Measurements from ENCODE around the gene FERMT2. TPM values are rescaled to one million over a fixed set of nuclear protein-coding genes. Genes with fewer than 3 reads are reported as not detected.

Gene FERMT2
- total RNA-seq, 5 donors from 2014 or later (not counting 1 experiment from before 2014, with no cell fraction given) = 0.35 to 1.0 (median 0.84) TPM; not detected in 1

GRCh38 chr14:52914295-52914694 lies 36.6 kb downstream of the FERMT2 start:
- no peaks in the 10 kb centered on the region for H3K27me3 Mint-ChIP-seq
- Histone ChIP-seq H3K4me3 (ENCODE audit: control insufficient read depth in 1 of 2, extremely low read depth in 1 of 2, low read length in 1 of 2) (no peak overlapping the region), H3K27ac (ENCODE audit: low read length) (no peak overlapping the region), H3K4me1 (ENCODE audit: control insufficient read depth in 1 of 2, extremely low read depth in 1 of 2, insufficient read depth in 2 of 2, low read length in 2 of 2) (peaks cover 10 to 19% of the 10 kb centered on the region in 2 experiments), H3K9me3 (no peaks in the 10 kb centered on the region), H3K36me3 (ENCODE audit: control insufficient read depth in 2 of 2, extremely low read depth in 1 of 2, insufficient read depth in 1 of 2, low read length in 1 of 2) (no peaks in the 10 kb centered on the region), H3K27me3 (replicated peaks in 1 of 2; ENCODE audit: control insufficient read depth in 2 of 2, extremely low read depth in 1 of 2, insufficient read depth in 2 of 2, low read length in 1 of 2) (no peaks in the 10 kb centered on the region)
- 100% methylated on average over 1 of the region's 3 CpGs for WGBS (ENCODE audit: insufficient coverage)
- H3K27ac Mint-ChIP-seq = no peak overlapping the region
- DNase-seq (no peak), ATAC-seq (replicated peaks in 1 of 4) (no peak)
- ChIA-PET CTCF (no interaction called here), POLR2A (no interaction called here)
- peaks cover 22 to 27% (median 24%) of the 10 kb centered on the region in 3 donors for H3K4me1 Mint-ChIP-seq
- no peak overlapping the region for H3K4me3 Mint-ChIP-seq
- H3K9me3 Mint-ChIP-seq = no peaks in the 10 kb centered on the region
- H3K36me3 Mint-ChIP-seq = no peaks in the 10 kb centered on the region

DNA sequence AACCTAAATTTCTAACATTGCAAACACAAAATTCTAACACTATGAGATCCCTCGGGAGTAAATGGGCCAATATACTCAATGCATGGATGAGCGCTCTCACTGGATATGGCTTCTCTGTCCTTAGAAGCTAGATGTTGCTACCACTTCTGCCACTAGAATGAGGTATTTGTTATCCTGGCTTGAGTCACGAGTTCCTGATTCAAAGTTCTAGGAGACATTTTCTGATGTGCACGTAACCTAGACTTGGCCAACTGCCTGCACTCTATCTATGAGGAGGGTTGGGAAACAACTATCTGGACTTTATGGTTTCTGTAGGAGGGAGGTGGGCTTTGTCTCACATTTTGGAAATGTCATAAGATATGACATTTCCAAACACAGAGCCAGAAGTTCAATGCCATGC lies 37.6 kb downstream of the FERMT2 start:
- CTCF ChIA-PET = interaction anchor here in 1 of 2 donors (0.9 kb wide), 1 partner anchor 11 kb away, joined by 3 read pairs; no protein-coding TSS in a partner anchor
- Mint-ChIP-seq H3K27ac (no peak overlapping the region), H3K9me3 (no peaks in the 10 kb centered on the region), H3K4me1 (peaks cover 11 to 17% (median 14%) of the 10 kb centered on the region in 3 donors), H3K27me3 (no peaks in the 10 kb centered on the region), H3K36me3 (no peaks in the 10 kb centered on the region), H3K4me3 (no peak overlapping the region)
- WGBS (ENCODE audit: insufficient coverage) = 100% methylated on average over 2 of the region's 4 CpGs
- POLR2A ChIA-PET = interaction anchor here in 1 of 2 donors (0.6 kb wide), 1 partner anchor 10 kb away, joined by 3 read pairs; no protein-coding TSS in a partner anchor
- Histone ChIP-seq H3K4me1 (ENCODE audit: control insufficient read depth in 1 of 2, extremely low read depth in 1 of 2, insufficient read depth in 2 of 2, low read length in 2 of 2) (peaks cover 4 to 9% of the 10 kb centered on the region in 2 experiments), H3K36me3 (ENCODE audit: control insufficient read depth in 2 of 2, extremely low read depth in 1 of 2, insufficient read depth in 1 of 2, low read length in 1 of 2) (no peaks in the 10 kb centered on the region), H3K27me3 (replicated peaks in 1 of 2; ENCODE audit: control insufficient read depth in 2 of 2, extremely low read depth in 1 of 2, insufficient read depth in 2 of 2, low read length in 1 of 2) (no peaks in the 10 kb centered on the region), H3K9me3 (no peaks in the 10 kb centered on the region), H3K4me3 (ENCODE audit: control insufficient read depth in 1 of 2, extremely low read depth in 1 of 2, low read length in 1 of 2) (no peak overlapping the region), H3K27ac (ENCODE audit: low read length) (no peak overlapping the region)
- DNase-seq = no peak
- ATAC-seq (replicated peaks in 1 of 4) = no peak

- no peaks in the 10 kb centered on the region for H3K9me3 Mint-ChIP-seq
- no peak overlapping the region for H3K4me3 Mint-ChIP-seq
- H3K36me3 ChIP-seq (ENCODE audit: control insufficient read depth in 2 of 2, extremely low read depth in 1 of 2, insufficient read depth in 1 of 2, low read length in 1 of 2) = no peaks in the 10 kb centered on the region
- H3K4me3 ChIP-seq (ENCODE audit: control insufficient read depth in 1 of 2, extremely low read depth in 1 of 2, low read length in 1 of 2) = no peak overlapping the region
- H3K4me1 ChIP-seq (ENCODE audit: control insufficient read depth in 1 of 2, extremely low read depth in 1 of 2, insufficient read depth in 2 of 2, low read length in 2 of 2) = no peaks in the 10 kb centered on the region
- H3K27ac Mint-ChIP-seq = no peak overlapping the region
- CTCF ChIA-PET = no interaction called here
- no peaks in the 10 kb centered on the region for H3K9me3 ChIP-seq
- 78% methylated on average over 1 of the region's 3 CpGs for WGBS (ENCODE audit: insufficient coverage)
- H3K27ac ChIP-seq (ENCODE audit: low read length) = no peak overlapping the region
- H3K27me3 ChIP-seq (replicated peaks in 1 of 2; ENCODE audit: control insufficient read depth in 2 of 2, extremely low read depth in 1 of 2, insufficient read depth in 2 of 2, low read length in 1 of 2) = no peaks in the 10 kb centered on the region
- no peaks in the 10 kb centered on the region for H3K36me3 Mint-ChIP-seq
- ATAC-seq (replicated peaks in 1 of 4) (no peak), DNase-seq (no peak)
- peaks cover 0 to 4% (median 3%) of the 10 kb centered on the region in 3 donors for H3K4me1 Mint-ChIP-seq
- H3K27me3 Mint-ChIP-seq = no peaks in the 10 kb centered on the region
- POLR2A ChIA-PET = no interaction called here
Observed at GRCh38 chr14:52911904-52912303, 38.9 kb downstream of the FERMT2 start.

GRCh38 chr14:52910572-52910971 lies 40.3 kb downstream of the FERMT2 start:
- Mint-ChIP-seq H3K4me1 (no peaks in the 10 kb centered on the region), H3K36me3 (no peaks in the 10 kb centered on the region), H3K4me3 (no peak overlapping the region), H3K27me3 (no peaks in the 10 kb centered on the region), H3K27ac (no peak overlapping the region), H3K9me3 (no peaks in the 10 kb centered on the region)
- no peaks in the 10 kb centered on the region for H3K27me3 ChIP-seq (replicated peaks in 1 of 2; ENCODE audit: control insufficient read depth in 2 of 2, extremely low read depth in 1 of 2, insufficient read depth in 2 of 2, low read length in 1 of 2)
- no peaks in the 10 kb centered on the region for H3K9me3 ChIP-seq
- ChIA-PET POLR2A (no interaction called here), CTCF (no interaction called here)
- no peak for ATAC-seq (replicated peaks in 1 of 4)
- no peaks in the 10 kb centered on the region for H3K36me3 ChIP-seq (ENCODE audit: control insufficient read depth in 2 of 2, extremely low read depth in 1 of 2, insufficient read depth in 1 of 2, low read length in 1 of 2)
- DNase-seq = no peak
- H3K4me3 ChIP-seq (ENCODE audit: control insufficient read depth in 1 of 2, extremely low read depth in 1 of 2, low read length in 1 of 2) = no peak overlapping the region
- no peaks in the 10 kb centered on the region for H3K4me1 ChIP-seq (ENCODE audit: control insufficient read depth in 1 of 2, extremely low read depth in 1 of 2, insufficient read depth in 2 of 2, low read length in 2 of 2)
- H3K27ac ChIP-seq (ENCODE audit: low read length) = no peak overlapping the region
- WGBS (ENCODE audit: insufficient coverage) = no CpG with 5 or more reads among the region's 2 CpGs

DNA sequence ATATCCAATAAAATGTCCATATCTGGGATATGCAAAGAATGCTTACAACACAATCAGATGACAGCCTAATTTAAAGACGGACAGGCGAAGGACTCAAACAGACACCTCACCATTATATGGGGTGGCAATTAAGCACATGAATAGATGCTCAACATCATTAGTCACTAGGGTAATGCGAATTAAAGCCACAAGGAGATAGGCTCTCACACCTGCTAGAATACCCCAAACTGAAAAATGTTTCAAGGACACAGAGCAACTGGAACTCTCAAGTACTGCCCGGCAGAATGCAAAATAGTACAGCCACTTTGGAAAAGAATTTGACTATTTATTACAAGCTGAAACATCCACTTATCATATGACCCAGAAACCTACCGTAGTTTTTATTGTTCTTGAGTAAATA lies 42.9 kb downstream of the FERMT2 start:
- DNase-seq (no peak), ATAC-seq (replicated peaks in 1 of 4) (no peak)
- WGBS (ENCODE audit: insufficient coverage) = no CpG with 5 or more reads among the region's 5 CpGs
- no peaks in the 10 kb centered on the region for H3K4me1 ChIP-seq (ENCODE audit: control insufficient read depth in 1 of 2, extremely low read depth in 1 of 2, insufficient read depth in 2 of 2, low read length in 2 of 2)
- H3K27me3 Mint-ChIP-seq = peaks cover 2 to 4% of the 10 kb centered on the region in 2 donors
- no peaks in the 10 kb centered on the region for H3K36me3 ChIP-seq (ENCODE audit: control insufficient read depth in 2 of 2, extremely low read depth in 1 of 2, insufficient read depth in 1 of 2, low read length in 1 of 2)
- H3K4me3 ChIP-seq (ENCODE audit: control insufficient read depth in 1 of 2, extremely low read depth in 1 of 2, low read length in 1 of 2) = no peak overlapping the region
- no peaks in the 10 kb centered on the region for H3K27me3 ChIP-seq (replicated peaks in 1 of 2; ENCODE audit: control insufficient read depth in 2 of 2, extremely low read depth in 1 of 2, insufficient read depth in 2 of 2, low read length in 1 of 2)
- H3K9me3 Mint-ChIP-seq = no peaks in the 10 kb centered on the region
- H3K36me3 Mint-ChIP-seq = no peaks in the 10 kb centered on the region
- H3K27ac ChIP-seq (ENCODE audit: low read length) = no peak overlapping the region
- no peaks in the 10 kb centered on the region for H3K9me3 ChIP-seq
- no peak overlapping the region for H3K27ac Mint-ChIP-seq
- no peak overlapping the region for H3K4me3 Mint-ChIP-seq
- POLR2A ChIA-PET = no interaction called here
- H3K4me1 Mint-ChIP-seq = no peaks in the 10 kb centered on the region
- CTCF ChIA-PET = no interaction called here

DNA sequence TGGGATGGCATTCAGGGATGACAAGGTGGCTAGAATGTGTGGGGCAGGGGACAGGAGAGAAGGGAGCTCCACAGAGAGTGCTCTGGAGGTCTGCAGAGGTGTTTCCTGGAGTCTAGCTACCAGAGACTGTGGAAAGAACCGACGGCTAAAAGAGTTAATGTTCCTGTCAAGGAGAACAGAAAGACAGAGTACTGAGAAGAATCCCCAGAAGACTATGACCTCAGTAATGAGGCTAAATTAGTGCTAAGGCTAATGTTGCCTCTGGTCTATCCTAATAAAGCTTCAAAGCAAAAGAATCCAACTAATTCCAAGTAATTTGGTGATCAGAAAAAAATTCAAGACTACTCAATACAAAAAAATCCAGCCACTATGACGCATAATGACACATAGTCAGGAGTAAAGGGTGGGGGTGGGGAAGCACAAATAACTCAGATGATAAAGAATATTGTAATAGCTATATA lies 44.7 kb downstream of the FERMT2 start:
- no peaks in the 10 kb centered on the region for H3K27me3 ChIP-seq (replicated peaks in 1 of 2; ENCODE audit: control insufficient read depth in 2 of 2, extremely low read depth in 1 of 2, insufficient read depth in 2 of 2, low read length in 1 of 2)
- Mint-ChIP-seq H3K4me1 (no peaks in the 10 kb centered on the region), H3K9me3 (no peaks in the 10 kb centered on the region), H3K36me3 (no peaks in the 10 kb centered on the region), H3K27ac (no peak overlapping the region), H3K27me3 (peaks cover 4% of the 10 kb centered on the region in 2 donors), H3K4me3 (no peak overlapping the region)
- no peaks in the 10 kb centered on the region for H3K36me3 ChIP-seq (ENCODE audit: control insufficient read depth in 2 of 2, extremely low read depth in 1 of 2, insufficient read depth in 1 of 2, low read length in 1 of 2)
- DNase-seq = no peak
- no peaks in the 10 kb centered on the region for H3K4me1 ChIP-seq (ENCODE audit: control insufficient read depth in 1 of 2, extremely low read depth in 1 of 2, insufficient read depth in 2 of 2, low read length in 2 of 2)
- ATAC-seq (replicated peaks in 1 of 4) = no peak
- 70% methylated on average over 2 of the region's 3 CpGs for WGBS (ENCODE audit: insufficient coverage)
- no peak overlapping the region for H3K27ac ChIP-seq (ENCODE audit: low read length)
- ChIA-PET POLR2A (interaction anchor here in 1 of 2 donors (0.6 kb wide), 1 partner anchor 12 kb away, joined by 3 read pairs; no protein-coding TSS in a partner anchor), CTCF (interaction anchor here in 1 of 2 donors (0.5 kb wide), 1 partner anchor 72 kb away, joined by 3 read pairs; no protein-coding TSS in a partner anchor)
- H3K9me3 ChIP-seq = no peaks in the 10 kb centered on the region
- no peak overlapping the region for H3K4me3 ChIP-seq (ENCODE audit: control insufficient read depth in 1 of 2, extremely low read depth in 1 of 2, low read length in 1 of 2)
